ENCODE results near the gene SLC7A10.
"Not testable (repeated sequence)": the region's sequence is repeated elsewhere in the genome, so short reads cannot be mapped to it uniquely, and the experiment has no call there.

Gene SLC7A10

GRCh38 chr19:33211794-33212435, 13.7 kb downstream of the SLC7A10 start:
- no peak for DNase-seq (ENCODE audit: extremely low read depth, low read depth)
- TF ChIP-seq, protein P1, sequence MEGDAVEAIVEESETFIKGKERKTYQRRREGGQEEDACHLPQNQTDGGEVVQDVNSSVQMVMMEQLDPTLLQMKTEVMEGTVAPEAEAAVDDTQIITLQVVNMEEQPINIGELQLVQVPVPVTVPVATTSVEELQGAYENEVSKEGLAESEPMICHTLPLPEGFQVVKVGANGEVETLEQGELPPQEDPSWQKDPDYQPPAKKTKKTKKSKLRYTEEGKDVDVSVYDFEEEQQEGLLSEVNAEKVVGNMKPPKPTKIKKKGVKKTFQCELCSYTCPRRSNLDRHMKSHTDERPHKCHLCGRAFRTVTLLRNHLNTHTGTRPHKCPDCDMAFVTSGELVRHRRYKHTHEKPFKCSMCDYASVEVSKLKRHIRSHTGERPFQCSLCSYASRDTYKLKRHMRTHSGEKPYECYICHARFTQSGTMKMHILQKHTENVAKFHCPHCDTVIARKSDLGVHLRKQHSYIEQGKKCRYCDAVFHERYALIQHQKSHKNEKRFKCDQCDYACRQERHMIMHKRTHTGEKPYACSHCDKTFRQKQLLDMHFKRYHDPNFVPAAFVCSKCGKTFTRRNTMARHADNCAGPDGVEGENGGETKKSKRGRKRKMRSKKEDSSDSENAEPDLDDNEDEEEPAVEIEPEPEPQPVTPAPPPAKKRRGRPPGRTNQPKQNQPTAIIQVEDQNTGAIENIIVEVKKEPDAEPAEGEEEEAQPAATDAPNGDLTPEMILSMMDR (IDR thresholded peaks at IDR 0.05; ENCODE audit: low read depth, low read length, missing control alignments): no peak
- H3K4me3 ChIP-seq (replicated peaks; ENCODE audit: low read depth, low read length): no peak overlapping the region

- H3K4me3 ChIP-seq (replicated peaks; ENCODE audit: low read depth, low read length): no peak overlapping the region
- TF ChIP-seq, protein P1 (IDR thresholded peaks at IDR 0.05; ENCODE audit: low read depth, low read length, missing control alignments): no peak
- no peak for DNase-seq (ENCODE audit: extremely low read depth, low read depth)
Measured at GRCh38 chr19:33210266-33210940, 15.2 kb downstream of the SLC7A10 start.

DNA sequence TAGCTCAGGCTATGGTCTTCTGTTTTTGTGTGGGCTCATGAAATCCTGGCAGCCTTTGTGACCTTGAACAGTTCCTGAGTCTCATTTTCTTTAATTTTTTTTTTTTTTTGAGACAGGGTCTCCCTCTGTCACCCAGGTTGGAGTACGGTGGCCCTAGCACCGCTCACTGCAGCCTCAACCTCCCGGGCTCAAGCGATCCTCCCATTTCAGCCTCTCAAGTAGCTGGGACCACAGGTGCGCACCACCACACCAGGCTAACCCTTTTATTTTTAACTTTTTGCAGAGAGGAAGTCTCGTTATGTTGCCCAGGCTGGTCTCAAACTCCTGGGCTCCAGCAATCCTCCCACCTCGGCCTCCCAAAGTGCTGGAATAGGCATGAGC, 15.8 kb downstream of the SLC7A10 start:
- not testable (repeated sequence) for H3K4me3 ChIP-seq (replicated peaks; ENCODE audit: low read depth, low read length); DNase-seq (ENCODE audit: extremely low read depth, low read depth)

DNA sequence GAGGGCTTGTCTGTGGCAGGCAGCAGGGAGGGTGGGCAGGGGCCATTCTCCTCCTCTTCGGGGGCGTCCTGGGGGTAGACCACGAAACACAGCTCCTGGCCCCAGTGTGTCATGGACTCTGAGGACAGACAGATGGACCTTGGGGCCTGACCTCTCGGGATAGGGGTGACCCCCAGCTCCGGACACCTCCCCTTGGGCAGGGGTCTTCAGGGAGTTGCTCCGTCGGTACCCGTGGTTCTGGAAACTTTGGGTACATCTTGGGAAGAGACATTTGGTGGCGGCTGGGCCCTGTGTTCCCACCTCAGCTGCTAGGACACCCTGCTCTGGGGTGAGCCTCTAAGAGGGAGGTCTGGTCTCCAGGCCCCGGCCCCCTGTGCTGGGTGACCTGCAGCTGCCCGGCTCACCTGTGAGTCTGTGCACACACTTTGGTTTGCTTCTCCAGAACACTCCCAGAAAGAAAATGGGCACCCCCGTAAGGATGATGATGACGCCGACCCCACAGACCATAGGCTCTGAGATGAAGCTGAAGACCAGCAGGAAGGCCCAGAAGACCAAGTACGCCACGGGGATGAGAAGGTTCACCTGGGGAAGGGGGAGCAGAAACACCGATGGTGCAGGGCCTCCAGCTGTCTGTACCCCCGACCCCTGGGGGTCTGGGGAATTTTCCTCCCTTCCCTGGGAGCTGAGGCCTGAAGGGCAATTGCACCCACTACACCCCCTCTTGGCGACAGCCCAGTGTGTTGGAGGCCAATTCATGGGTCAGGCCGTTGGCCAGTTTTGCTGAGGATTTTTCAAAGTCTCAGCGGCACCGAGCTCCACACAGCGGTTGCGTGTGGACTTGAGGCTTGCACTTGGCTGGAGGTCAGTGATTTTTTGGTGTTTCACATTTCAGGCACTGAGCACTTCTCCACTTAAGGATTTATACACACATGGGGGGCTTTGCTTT, 16.5 kb downstream of the SLC7A10 start:
- H3K4me3 ChIP-seq (replicated peaks; ENCODE audit: low read depth, low read length): no peak overlapping the region
- TF ChIP-seq, protein P1 (IDR thresholded peaks at IDR 0.05; ENCODE audit: low read depth, low read length, missing control alignments): no peak
- no peak for DNase-seq (ENCODE audit: extremely low read depth, low read depth)

- H3K4me3 ChIP-seq (replicated peaks; ENCODE audit: low read depth, low read length): no peak overlapping the region
- no peak for DNase-seq (ENCODE audit: extremely low read depth, low read depth)
Measured at GRCh38 chr19:33208371-33208895, 17.2 kb downstream of the SLC7A10 start.

GRCh38 chr19:33207903-33208302, 17.7 kb downstream of the SLC7A10 start:
- DNase-seq (ENCODE audit: extremely low read depth, low read depth): no peak
- TF ChIP-seq, protein P1 (IDR thresholded peaks at IDR 0.05; ENCODE audit: low read depth, low read length, missing control alignments): no peak
- no peak overlapping the region for H3K4me3 ChIP-seq (replicated peaks; ENCODE audit: low read depth, low read length)

More at GRCh38 chr19:33208371-33208895, 17.2 kb downstream of the SLC7A10 start:
- TF ChIP-seq, protein P1 (IDR thresholded peaks at IDR 0.05; ENCODE audit: low read depth, low read length, missing control alignments): no peak
